Measurements from ENCODE around the gene ELAPOR1.

The ELAPOR1 gene

GRCh38 chr1:109162626-109163025 is 48.7 kb downstream of the ELAPOR1 start:
- no peaks in the 10 kb centered on the region for H3K27me3 ChIP-seq (ENCODE audit: insufficient read depth, poor library complexity, severe bottlenecking)
- TF ChIP-seq CTCF (IDR thresholded peaks at IDR 0.05; ENCODE audit: insufficient read depth, low read length) = no peak
- TF ChIP-seq GABPA (IDR thresholded peaks at IDR 0.05; ENCODE audit: low read depth) = no peak
- TF ChIP-seq SPI1 (IDR thresholded peaks at IDR 0.05; ENCODE audit: borderline replicate concordance, low read depth) = no peak
- no peak for TF ChIP-seq REST (IDR thresholded peaks at IDR 0.05; ENCODE audit: insufficient replicate concordance, low read depth)
- no peak for TF ChIP-seq POLR2AphosphoS5 (IDR thresholded peaks at IDR 0.05; ENCODE audit: low read depth)
- no peak overlapping the region for H3K4me3 ChIP-seq (replicated peaks; ENCODE audit: insufficient read depth, low read length)
- no peak for DNase-seq (ENCODE audit: low read depth in 1 of 2, low spot score in 1 of 2)
- no peak overlapping the region for H3K27ac ChIP-seq (replicated peaks)

- no peak for TF ChIP-seq SPI1 (IDR thresholded peaks at IDR 0.05; ENCODE audit: borderline replicate concordance, low read depth)
- TF ChIP-seq GABPA (IDR thresholded peaks at IDR 0.05; ENCODE audit: low read depth) = no peak
- no peak for TF ChIP-seq REST (IDR thresholded peaks at IDR 0.05; ENCODE audit: insufficient replicate concordance, low read depth)
- TF ChIP-seq POLR2AphosphoS5 (IDR thresholded peaks at IDR 0.05; ENCODE audit: low read depth) = no peak
- TF ChIP-seq CTCF (IDR thresholded peaks at IDR 0.05; ENCODE audit: insufficient read depth, low read length) = no peak
- DNase-seq (ENCODE audit: low read depth in 1 of 2, low spot score in 1 of 2) = no peak
- H3K27me3 ChIP-seq (ENCODE audit: insufficient read depth, poor library complexity, severe bottlenecking) = no peaks in the 10 kb centered on the region
- no peak overlapping the region for H3K27ac ChIP-seq (replicated peaks)
- H3K4me3 ChIP-seq (replicated peaks; ENCODE audit: insufficient read depth, low read length) = no peak overlapping the region
Measured at GRCh38 chr1:109163551-109163950, 49.6 kb downstream of the ELAPOR1 start.

All from HL-60 (cell line).